GM12878 (cell line): ENCODE results near the gene PABPN1. TPM values are rescaled to one million over a fixed set of nuclear protein-coding genes. Genes with fewer than 3 reads are reported as not detected.

Source experiments
- ATF7 ChIP-seq: fragments of 450-650 bp; IDR thresholded peaks from 2 replicates; pipeline ENCODE4 v1.6.1; 2016; ENCODE audit warnings: low read depth, mild to moderate bottlenecking
- CHD1 ChIP-seq: IDR thresholded peaks from 2 replicates; pipeline ENCODE4 v1.6.1; 2012; ENCODE audit warnings: low read depth, low read length, improper control_type of control experiment
- CREM ChIP-seq: IDR thresholded peaks from 2 replicates; pipeline ENCODE4 v1.6.1; 2014; ENCODE audit warnings: antibody characterized with exemption, low read depth
- DPF2 ChIP-seq: fragments of 450-650 bp; IDR thresholded peaks from 2 replicates; pipeline ENCODE4 v1.6.1; 2017; ENCODE audit warnings: mild to moderate bottlenecking
- ESRRA ChIP-seq: IDR thresholded peaks from 2 replicates; pipeline ENCODE4 v1.6.1; 2012; ENCODE audit warnings: mild to moderate bottlenecking, low read length, improper control_type of control experiment
- HCFC1 ChIP-seq: fragments of 150-350 bp; IDR thresholded peaks from 2 replicates; pipeline ENCODE4 v1.6.1; 2014; ENCODE audit warnings: low read length
- KAT2A ChIP-seq: conservative IDR thresholded peaks from 2 replicates; pipeline ENCODE4 v1.6.1; 2011; ENCODE audit warnings: low read depth, low read length; ENCODE audit not compliant: control insufficient read depth
- MYC ChIP-seq: IDR thresholded peaks from 2 replicates; pipeline ENCODE4 v1.6.1; 2011; ENCODE audit warnings: mild to moderate bottlenecking, low read length, moderate library complexity, inconsistent platforms; ENCODE audit not compliant: insufficient read depth, insufficient replicate concordance, insufficient read length, severe bottlenecking
- RELA ChIP-seq: fragments of 450-650 bp; IDR thresholded peaks from 2 replicates; pipeline ENCODE4 v1.8.0; 2014; ENCODE audit warnings: borderline replicate concordance; ENCODE audit not compliant: partially characterized antibody
- SRF ChIP-seq, 2 experiments: IDR thresholded peaks; 2 replicates each; pipeline ENCODE4 v1.6.1; 2011; ENCODE audit warnings: low read depth in 2 of 2, low read length in 2 of 2, mild to moderate bottlenecking in 1 of 2, moderate library complexity in 1 of 2
- STAT1 ChIP-seq: fragments of 450-650 bp; conservative IDR thresholded peaks from 2 replicates; pipeline ENCODE4 v1.6.1; 2014; ENCODE audit warnings: antibody characterized with exemption, mild to moderate bottlenecking
- STAT3 ChIP-seq: IDR thresholded peaks from 2 replicates; pipeline ENCODE4 v1.6.1; 2011; ENCODE audit warnings: low read depth, low read length, improper control_type of control experiment
- TCF12 ChIP-seq: IDR thresholded peaks from 2 replicates; pipeline ENCODE4 v1.6.1; 2011; ENCODE audit warnings: low read depth, mild to moderate bottlenecking, low read length
- TCF3 ChIP-seq: IDR thresholded peaks from 2 replicates; pipeline ENCODE4 v1.6.1; 2012; ENCODE audit warnings: low read depth, mild to moderate bottlenecking, low read length, borderline replicate concordance; ENCODE audit not compliant: insufficient read depth
- polyA plus RNA-seq, 11 experiments: library from polyadenylated mRNA; depleted of rRNA in 4 of 11; unstranded in 6 of 11; stranded (reverse) in 5 of 11; fragments of >200 nt; fragmentation: Nextera tagmentation in 4 of 11; fragmentation: Illumina TruSeq in 1 of 11; extraction: Ambion mirVana in 4 of 11; extraction: Trizol in 1 of 11; gene quantifications; 1 replicate in 1 of 11; 2 replicates in 10 of 11; pipeline versions ENCODE4 v1.2.1 to v1.2.3, GENCODE V29; 2011 to 2016; ENCODE audit warnings: inconsistent platforms in 2 of 11, missing spikeins in 2 of 11, low read depth in 1 of 11
- total RNA-seq, 4 experiments: library from RNA; depleted of rRNA in 3 of 4; stranded (reverse); fragments of >200 nt in 3 of 4; fragmentation: Illumina TruSeq in 1 of 4; extraction: Trizol in 1 of 4; gene quantifications; 2 replicates each; pipeline versions ENCODE4 v1.2.1 to v1.2.3, GENCODE V29; 2013 to 2021
- TF ChIP-seq, protein P1 (sequence below): IDR thresholded peaks from 2 replicates; pipeline ENCODE4 v1.6.1; 2012; ENCODE audit warnings: improper control_type of control experiment, low read depth, low read length; ENCODE audit not compliant: insufficient replicate concordance
- TF ChIP-seq, protein P2 (sequence below): fragments of 450-650 bp; formaldehyde crosslinking; IDR thresholded peaks from 2 replicates; pipeline ENCODE4 v1.4.0; 2020; ENCODE audit warnings: mild to moderate bottlenecking, moderate library complexity
- TF ChIP-seq, protein P3 (sequence below): IDR thresholded peaks from 2 replicates; pipeline ENCODE4 v1.6.1; 2012; ENCODE audit warnings: mild to moderate bottlenecking, low read depth, low read length

Gene PABPN1
- total and polyA plus RNA-seq, 10 of the 15 experiments (the other 5 are each of a cell fraction or from before 2014, with no cell fraction given), result 31.3 to 248 (median 103) TPM

DNA sequence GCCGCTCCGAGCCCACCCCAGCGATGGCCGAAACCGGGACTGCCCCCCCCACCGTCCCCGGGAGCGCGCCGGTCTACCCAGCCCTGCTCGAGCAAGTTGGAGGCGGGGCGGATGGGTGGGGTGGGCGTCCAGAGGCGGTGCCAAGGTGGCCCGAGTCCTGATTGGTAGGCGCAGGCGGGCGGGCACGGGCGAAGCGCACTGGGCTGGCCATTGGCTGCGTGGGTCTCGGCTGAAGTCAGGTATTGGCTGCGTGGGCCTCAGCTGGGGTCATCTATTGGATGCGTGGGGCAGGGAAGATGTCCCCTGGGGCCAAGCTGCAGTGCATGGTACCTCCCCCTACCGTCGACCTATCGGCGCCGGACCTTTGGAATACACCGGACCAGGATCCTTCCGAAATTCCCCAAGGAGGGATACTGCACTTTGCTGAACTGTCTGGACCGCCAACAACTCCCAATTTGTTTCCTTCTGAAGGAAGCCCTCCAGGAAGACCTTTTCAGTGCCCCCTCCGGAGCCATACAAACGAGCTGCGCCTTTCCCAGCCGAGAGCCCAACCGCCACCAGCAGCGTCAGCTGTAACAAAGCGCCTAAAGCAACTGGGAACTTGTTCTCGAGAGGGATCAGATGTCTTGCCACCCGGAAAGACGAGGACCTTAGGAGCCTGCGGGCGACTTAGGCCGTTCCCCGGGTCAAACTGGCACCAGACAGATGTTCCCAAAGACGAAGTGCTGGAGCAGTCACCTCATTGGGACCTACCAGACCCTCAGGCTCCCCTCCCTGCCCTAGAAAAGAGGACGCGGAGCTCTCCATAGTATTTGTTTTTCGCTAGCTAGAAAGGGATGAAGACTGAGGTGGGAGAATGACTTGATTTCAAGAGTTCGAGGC lies 35.0 kb upstream of the PABPN1 start, which contains the start of gene HOMEZ (continued):
- TF ChIP-seq, protein P1, sequence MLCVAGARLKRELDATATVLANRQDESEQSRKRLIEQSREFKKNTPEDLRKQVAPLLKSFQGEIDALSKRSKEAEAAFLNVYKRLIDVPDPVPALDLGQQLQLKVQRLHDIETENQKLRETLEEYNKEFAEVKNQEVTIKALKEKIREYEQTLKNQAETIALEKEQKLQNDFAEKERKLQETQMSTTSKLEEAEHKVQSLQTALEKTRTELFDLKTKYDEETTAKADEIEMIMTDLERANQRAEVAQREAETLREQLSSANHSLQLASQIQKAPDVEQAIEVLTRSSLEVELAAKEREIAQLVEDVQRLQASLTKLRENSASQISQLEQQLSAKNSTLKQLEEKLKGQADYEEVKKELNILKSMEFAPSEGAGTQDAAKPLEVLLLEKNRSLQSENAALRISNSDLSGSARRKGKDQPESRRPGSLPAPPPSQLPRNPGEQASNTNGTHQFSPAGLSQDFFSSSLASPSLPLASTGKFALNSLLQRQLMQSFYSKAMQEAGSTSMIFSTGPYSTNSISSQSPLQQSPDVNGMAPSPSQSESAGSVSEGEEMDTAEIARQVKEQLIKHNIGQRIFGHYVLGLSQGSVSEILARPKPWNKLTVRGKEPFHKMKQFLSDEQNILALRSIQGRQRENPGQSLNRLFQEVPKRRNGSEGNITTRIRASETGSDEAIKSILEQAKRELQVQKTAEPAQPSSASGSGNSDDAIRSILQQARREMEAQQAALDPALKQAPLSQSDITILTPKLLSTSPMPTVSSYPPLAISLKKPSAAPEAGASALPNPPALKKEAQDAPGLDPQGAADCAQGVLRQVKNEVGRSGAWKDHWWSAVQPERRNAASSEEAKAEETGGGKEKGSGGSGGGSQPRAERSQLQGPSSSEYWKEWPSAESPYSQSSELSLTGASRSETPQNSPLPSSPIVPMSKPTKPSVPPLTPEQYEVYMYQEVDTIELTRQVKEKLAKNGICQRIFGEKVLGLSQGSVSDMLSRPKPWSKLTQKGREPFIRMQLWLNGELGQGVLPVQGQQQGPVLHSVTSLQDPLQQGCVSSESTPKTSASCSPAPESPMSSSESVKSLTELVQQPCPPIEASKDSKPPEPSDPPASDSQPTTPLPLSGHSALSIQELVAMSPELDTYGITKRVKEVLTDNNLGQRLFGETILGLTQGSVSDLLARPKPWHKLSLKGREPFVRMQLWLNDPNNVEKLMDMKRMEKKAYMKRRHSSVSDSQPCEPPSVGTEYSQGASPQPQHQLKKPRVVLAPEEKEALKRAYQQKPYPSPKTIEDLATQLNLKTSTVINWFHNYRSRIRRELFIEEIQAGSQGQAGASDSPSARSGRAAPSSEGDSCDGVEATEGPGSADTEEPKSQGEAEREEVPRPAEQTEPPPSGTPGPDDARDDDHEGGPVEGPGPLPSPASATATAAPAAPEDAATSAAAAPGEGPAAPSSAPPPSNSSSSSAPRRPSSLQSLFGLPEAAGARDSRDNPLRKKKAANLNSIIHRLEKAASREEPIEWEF, result no peak
- TF ChIP-seq KAT2A, result no peak
- TF ChIP-seq CHD1, result no peak
- TF ChIP-seq RELA, result peak; percentile 16
- no peak for TF ChIP-seq STAT3
- no peak for TF ChIP-seq ATF7
- no peak for TF ChIP-seq ESRRA
- TF ChIP-seq SRF (IDR thresholded peaks at IDR 0.05; ENCODE audit: low read depth in 2 of 2, low read length in 2 of 2), result no peak
- TF ChIP-seq, protein P2, sequence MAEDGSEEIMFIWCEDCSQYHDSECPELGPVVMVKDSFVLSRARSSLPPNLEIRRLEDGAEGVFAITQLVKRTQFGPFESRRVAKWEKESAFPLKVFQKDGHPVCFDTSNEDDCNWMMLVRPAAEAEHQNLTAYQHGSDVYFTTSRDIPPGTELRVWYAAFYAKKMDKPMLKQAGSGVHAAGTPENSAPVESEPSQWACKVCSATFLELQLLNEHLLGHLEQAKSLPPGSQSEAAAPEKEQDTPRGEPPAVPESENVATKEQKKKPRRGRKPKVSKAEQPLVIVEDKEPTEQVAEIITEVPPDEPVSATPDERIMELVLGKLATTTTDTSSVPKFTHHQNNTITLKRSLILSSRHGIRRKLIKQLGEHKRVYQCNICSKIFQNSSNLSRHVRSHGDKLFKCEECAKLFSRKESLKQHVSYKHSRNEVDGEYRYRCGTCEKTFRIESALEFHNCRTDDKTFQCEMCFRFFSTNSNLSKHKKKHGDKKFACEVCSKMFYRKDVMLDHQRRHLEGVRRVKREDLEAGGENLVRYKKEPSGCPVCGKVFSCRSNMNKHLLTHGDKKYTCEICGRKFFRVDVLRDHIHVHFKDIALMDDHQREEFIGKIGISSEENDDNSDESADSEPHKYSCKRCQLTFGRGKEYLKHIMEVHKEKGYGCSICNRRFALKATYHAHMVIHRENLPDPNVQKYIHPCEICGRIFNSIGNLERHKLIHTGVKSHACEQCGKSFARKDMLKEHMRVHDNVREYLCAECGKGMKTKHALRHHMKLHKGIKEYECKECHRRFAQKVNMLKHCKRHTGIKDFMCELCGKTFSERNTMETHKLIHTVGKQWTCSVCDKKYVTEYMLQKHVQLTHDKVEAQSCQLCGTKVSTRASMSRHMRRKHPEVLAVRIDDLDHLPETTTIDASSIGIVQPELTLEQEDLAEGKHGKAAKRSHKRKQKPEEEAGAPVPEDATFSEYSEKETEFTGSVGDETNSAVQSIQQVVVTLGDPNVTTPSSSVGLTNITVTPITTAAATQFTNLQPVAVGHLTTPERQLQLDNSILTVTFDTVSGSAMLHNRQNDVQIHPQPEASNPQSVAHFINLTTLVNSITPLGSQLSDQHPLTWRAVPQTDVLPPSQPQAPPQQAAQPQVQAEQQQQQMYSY (CRISPR knock-in tag), result no peak
- no peak for TF ChIP-seq TCF3
- TF ChIP-seq HCFC1, result no peak
- 0 out of 2 replicates have a peak, but pooled peaks have one; percentile 32 for TF ChIP-seq STAT1
- TF ChIP-seq CREM, result peak; percentile 15; the same call in 1 of the 2 replicates
- no peak for TF ChIP-seq DPF2
- TF ChIP-seq, protein P3, sequence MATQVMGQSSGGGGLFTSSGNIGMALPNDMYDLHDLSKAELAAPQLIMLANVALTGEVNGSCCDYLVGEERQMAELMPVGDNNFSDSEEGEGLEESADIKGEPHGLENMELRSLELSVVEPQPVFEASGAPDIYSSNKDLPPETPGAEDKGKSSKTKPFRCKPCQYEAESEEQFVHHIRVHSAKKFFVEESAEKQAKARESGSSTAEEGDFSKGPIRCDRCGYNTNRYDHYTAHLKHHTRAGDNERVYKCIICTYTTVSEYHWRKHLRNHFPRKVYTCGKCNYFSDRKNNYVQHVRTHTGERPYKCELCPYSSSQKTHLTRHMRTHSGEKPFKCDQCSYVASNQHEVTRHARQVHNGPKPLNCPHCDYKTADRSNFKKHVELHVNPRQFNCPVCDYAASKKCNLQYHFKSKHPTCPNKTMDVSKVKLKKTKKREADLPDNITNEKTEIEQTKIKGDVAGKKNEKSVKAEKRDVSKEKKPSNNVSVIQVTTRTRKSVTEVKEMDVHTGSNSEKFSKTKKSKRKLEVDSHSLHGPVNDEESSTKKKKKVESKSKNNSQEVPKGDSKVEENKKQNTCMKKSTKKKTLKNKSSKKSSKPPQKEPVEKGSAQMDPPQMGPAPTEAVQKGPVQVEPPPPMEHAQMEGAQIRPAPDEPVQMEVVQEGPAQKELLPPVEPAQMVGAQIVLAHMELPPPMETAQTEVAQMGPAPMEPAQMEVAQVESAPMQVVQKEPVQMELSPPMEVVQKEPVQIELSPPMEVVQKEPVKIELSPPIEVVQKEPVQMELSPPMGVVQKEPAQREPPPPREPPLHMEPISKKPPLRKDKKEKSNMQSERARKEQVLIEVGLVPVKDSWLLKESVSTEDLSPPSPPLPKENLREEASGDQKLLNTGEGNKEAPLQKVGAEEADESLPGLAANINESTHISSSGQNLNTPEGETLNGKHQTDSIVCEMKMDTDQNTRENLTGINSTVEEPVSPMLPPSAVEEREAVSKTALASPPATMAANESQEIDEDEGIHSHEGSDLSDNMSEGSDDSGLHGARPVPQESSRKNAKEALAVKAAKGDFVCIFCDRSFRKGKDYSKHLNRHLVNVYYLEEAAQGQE, result 0 out of 2 replicates have a peak, but pooled peaks have one; percentile 9
- 0 out of 2 replicates have a peak, but pooled peaks have one; percentile 2 for TF ChIP-seq TCF12
- TF ChIP-seq MYC, result no peak
